ENCODE results near the gene PTGS1.
A peak's percentile ranks its signal among the peaks of the same experiment; 100 is the strongest.

The PTGS1 gene

DNA sequence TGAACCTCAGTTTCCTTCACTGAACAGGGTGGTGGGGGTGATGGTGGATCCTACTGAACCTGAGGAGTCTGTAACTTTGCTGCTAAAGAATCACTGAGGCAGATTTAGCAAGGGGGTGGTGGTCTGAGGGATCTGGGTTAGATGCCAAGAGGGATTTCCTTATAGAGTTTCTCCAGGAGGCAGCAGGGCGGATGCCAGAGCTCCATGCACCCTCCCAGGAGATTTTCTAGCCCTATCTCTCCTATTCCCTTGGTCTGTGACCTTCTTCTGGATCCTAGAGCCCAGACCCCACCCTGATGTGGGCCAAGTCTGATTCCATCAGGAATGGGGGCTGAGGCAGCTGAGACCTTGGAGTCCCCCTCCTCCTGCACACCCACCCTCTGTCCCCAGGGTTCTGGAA is 6.0 kb downstream of the PTGS1 start:
- no peak for DNase-seq

DNA sequence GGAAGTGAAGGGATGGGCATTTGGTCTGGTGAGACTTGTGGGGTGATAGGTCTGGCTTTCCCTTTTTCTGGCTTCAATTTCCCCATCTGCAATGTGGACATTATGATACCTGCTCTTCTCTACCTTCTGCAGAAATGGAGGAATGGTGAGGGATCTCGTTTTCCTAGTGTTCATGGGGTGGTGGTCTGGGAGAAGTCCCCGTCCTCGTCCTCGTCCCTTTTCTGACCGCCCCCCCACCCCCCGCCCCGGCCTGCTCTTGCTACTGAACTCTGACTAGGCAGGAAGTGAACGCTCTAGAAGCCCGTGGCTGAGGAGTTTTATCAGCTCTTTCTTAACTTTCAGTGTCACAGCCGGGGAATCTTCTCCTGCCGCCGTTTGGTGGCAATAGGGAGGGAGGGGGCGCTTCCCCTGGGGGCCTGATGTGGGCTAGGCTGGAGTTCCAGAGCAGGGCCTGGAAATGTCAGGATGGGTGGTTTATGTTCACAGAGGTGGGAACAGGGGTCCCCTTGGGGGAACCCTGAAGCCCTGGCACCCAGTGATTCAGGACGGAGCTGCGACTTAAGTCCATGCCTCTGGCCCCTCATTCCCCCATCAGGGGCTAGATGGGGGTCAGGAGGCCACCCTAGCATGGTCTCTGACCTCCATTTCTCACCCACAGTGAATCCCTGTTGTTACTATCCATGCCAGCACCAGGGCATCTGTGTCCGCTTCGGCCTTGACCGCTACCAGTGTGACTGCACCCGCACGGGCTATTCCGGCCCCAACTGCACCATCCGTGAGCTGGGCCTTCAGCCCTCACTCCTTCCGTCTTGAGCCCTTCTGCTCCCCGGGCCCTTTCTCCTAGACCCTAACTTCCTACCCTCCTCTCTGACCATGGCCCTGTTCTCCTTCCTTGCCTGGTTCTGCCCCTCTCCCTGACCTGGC is 6.7 kb downstream of the PTGS1 start:
- no peak for DNase-seq

DNA sequence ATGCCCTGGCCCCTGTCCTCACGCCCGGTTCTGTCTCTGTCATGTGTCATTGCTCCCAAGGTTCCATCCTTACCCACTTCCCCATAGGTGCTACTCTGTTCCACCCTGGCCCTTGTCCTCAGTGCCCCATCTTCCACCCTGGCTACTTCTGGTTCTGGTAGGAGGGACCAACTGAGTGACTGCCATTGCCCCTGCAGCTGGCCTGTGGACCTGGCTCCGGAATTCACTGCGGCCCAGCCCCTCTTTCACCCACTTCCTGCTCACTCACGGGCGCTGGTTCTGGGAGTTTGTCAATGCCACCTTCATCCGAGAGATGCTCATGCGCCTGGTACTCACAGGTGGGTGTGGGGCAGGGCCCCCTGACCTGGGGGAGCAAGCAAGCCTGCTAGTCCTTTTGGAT is 7.4 kb downstream of the PTGS1 start:
- DNase-seq: no peak

DNA sequence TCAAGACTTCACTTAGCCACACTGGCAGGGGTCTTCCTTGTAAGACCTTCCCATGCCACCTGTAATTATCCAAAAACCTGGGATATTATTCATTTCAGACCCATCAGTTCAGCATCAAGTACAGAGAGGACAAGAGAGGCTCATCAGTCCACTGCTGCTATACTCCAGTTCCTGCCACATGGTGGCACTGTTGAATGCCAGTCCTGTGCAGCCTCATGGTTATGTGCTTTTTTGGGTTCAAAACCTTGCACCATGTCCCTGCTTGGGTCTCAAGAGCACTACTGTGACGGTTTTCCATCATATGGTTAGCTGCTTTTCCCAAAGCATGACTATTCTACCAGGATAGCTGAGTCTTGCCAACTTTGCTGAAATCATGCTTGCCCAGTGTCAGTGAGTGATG is 8.5 kb downstream of the PTGS1 start:
- DNase-seq: no peak

DNA sequence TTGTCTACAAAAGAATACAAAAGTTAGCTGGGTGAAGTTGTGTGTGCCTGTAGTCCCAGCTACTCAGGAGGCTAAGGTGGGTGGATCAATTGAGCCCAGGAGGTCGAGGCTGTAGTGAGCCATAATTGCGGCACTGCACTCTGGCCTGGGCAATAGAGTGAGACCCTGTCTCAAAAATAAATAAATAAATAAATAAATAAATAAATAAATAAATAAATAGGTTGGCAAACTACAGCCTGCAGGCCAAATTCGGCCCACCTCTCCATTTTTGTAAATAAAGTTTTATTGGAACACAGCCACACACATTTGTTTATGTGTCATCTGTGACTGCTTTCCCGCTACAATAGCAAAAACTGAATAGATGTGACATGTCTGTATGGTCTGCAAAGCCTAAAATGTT is 9.5 kb downstream of the PTGS1 start:
- no peak for DNase-seq

DNA sequence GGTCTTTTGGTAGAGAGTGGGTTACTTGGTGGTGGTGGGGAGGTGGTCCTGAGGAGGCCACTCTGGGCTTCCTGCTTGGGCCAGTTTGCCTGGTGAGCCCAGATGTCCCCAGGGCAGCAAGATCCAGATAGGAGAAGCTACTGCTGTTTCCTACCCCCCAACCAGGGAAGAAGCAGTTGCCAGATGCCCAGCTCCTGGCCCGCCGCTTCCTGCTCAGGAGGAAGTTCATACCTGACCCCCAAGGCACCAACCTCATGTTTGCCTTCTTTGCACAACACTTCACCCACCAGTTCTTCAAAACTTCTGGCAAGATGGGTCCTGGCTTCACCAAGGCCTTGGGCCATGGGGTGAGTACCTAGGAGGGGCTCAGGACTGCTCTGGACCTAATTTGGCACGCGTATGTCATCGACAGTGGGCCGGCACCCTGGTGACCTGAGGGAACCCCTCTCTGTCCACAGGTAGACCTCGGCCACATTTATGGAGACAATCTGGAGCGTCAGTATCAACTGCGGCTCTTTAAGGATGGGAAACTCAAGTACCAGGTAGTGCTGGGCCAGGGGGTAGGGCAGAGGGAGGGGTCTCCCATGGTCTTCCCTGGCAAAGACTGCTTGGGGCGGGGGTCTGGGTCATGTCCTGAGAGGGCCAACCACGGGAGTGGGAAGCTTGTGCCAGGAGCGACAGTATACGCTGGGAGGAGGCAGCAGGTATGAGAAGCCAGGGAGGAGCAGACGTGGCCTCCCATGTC is 10.6 kb downstream of the PTGS1 start:
- no peak for DNase-seq

DNA sequence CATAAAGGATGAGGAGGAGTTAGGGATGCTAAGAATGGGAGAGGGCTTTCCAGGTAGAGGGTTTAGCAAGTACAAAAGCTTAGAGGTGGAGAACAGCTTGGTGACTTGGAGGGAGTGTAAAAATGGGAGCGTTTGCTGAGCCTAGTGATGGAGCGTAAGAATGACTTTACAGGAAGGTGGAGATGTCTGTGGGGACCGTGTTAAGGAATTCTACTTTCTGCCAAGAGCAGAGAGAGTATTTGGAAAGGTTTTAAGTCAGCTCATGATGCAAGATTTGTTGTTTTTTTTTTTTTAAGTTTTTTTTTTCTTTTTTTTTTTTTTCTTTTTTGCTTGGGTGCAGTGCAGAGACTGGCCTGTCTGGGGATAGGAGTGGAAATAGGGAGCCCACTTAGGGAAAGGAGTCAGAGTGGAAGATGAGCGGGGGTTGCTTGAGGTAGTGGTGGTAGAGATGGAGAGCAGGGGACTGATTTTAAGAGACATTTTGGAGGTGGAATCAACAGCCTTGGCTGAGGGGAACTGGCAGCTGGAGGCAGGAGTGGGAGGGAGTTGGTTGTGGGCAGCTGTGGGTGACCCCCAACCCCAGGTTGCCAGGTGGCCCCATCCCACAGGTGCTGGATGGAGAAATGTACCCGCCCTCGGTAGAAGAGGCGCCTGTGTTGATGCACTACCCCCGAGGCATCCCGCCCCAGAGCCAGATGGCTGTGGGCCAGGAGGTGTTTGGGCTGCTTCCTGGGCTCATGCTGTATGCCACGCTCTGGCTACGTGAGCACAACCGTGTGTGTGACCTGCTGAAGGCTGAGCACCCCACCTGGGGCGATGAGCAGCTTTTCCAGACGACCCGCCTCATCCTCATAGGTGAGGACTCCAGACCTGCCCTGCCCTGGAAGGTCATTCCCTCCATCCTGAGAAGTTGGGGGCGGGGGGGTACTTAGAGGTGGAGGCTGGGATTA is 12.4 kb downstream of the PTGS1 start:
- DNase-seq: no peak

DNA sequence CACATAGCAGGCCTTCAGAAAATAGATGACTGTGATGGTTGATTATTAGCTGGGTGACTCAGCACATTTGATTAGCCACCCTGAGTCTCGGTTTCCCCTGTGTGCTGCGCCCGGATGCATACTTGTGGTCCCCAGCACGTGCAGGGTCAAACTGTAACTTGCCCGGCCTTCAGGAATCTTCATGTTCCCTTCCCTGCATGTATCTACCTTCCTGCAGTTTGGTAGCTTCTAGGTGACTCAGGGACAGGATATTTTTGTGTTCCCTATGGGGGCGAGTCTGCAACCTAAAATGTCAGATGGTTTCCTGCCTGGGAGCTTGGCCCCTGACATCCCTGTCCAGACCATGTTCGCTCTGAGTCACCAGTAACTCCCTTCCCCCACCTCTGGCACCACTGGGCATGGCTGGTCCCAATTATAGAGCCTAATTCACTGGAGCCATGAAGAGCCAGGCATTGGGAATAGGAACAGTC is 13.2 kb downstream of the PTGS1 start:
- no peak for DNase-seq

DNA sequence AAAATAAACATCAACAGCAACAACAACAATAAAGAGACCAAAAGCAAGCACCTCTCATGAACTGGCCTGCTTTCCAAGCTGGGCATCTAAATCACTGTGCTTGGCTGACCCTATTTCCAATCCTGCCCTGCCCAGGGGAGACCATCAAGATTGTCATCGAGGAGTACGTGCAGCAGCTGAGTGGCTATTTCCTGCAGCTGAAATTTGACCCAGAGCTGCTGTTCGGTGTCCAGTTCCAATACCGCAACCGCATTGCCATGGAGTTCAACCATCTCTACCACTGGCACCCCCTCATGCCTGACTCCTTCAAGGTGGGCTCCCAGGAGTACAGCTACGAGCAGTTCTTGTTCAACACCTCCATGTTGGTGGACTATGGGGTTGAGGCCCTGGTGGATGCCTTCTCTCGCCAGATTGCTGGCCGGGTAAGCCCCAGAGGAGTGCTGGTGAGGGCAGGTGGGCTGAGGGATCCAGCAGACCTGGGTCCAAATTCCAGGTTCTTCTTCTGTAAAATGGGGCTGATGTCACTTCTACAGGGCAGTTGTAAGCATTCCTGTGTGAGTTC is 15.6 kb downstream of the PTGS1 start:
- DNase-seq: no peak

DNA sequence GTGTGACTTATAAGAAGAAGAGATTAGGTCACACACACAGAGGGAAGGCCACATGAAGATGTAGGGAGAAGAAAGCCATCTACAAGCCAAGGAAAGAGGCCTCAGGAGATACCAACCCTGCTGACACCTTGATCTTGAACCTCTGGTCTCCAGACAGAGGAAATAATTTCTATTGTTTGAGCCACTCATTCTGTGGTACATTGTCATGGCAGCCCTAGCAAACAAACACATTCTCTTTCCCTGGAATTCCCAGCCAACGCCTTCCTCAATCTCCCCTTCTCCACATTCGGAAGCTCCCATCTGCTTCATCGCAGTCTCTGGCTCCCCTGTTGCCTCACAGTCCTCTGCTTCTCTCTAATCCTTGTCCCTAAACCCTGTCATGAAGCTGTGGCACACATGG is 16.7 kb downstream of the PTGS1 start:
- no peak for DNase-seq

DNA sequence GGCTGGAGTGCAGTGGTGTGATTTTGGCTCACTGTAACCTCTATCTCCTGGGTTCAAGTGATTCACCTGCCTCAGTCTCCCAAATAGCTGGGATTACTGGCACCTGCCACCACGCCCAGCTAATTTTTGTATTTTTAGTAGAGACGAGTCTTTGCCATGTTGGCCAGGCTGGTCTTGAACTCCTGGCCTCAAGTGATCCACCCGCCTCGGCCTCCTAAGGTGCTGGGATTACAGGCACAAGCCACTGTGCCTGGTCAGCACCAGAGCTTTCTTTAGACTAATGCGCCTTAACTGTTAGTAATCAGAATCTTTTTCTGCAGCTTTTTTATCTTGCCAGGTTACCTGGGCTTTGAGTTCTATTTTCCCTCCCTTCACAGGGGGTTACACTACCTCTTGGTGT is 18.4 kb downstream of the PTGS1 start:
- no peak for DNase-seq

DNA sequence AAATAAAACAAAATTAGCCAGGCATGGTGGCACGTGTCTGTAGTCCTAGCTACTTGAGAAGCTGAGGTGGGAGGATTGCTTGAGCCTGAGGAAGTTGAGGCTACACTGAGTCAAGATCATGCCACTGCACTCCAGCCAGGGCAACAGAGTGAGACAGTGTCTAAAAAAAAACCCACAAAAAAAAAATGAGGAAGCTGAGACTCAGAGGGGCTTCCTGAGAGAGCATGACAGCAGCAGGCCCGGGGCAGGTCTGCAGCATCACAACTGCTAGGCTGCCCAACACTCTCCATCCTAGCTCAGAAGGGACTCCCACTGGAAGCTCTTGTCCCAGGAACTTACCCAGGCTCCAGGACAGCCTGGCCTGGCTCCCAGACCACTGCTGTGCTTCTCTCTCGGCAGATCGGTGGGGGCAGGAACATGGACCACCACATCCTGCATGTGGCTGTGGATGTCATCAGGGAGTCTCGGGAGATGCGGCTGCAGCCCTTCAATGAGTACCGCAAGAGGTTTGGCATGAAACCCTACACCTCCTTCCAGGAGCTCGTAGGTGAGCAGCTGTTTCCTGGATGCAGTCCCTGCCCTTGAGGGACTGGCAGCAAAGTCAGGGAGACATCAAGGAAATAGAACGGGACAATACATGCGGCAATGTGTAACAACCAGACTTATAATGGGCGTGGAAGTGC is 19.1 kb downstream of the PTGS1 start:
- DNase-seq: peak; percentile 58

DNA sequence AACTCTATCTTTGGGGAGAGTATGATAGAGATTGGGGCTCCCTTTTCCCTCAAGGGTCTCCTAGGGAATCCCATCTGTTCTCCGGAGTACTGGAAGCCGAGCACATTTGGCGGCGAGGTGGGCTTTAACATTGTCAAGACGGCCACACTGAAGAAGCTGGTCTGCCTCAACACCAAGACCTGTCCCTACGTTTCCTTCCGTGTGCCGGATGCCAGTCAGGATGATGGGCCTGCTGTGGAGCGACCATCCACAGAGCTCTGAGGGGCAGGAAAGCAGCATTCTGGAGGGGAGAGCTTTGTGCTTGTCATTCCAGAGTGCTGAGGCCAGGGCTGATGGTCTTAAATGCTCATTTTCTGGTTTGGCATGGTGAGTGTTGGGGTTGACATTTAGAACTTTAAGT is 21.5 kb downstream of the PTGS1 start:
- no peak for DNase-seq

DNA sequence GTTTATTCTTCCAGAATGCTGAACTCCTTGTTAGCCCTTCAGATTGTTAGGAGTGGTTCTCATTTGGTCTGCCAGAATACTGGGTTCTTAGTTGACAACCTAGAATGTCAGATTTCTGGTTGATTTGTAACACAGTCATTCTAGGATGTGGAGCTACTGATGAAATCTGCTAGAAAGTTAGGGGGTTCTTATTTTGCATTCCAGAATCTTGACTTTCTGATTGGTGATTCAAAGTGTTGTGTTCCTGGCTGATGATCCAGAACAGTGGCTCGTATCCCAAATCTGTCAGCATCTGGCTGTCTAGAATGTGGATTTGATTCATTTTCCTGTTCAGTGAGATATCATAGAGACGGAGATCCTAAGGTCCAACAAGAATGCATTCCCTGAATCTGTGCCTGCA is 21.9 kb downstream of the PTGS1 start:
- no peak for DNase-seq

DNA sequence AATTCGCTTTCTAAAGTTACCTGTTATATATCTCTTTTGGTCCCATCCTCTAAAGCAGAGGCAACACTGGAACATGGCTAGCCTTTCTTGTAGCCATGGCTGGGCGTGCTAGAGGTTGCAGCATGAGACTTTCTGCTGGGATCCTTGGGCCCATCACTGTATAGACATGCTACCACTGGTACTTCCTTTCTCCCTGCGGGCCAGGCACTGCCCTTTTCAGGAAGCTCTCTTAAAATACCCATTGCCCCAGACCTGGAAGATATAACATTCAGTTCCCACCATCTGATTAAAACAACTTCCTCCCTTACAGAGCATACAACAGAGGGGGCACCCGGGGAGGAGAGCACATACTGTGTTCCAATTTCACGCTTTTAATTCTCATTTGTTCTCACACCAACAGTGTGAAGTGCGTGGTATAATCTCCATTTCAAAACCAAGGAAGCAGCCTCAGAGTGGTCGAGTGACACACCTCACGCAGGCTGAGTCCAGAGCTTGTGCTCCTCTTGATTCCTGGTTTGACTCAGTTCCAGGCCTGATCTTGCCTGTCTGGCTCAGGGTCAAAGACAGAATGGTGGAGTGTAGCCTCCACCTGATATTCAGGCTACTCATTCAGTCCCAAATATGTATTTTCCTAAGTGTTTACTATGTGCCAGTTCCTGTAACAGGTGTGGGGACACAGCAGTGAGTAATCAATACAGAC is 22.6 kb downstream of the PTGS1 start:
- DNase-seq: no peak

DNA sequence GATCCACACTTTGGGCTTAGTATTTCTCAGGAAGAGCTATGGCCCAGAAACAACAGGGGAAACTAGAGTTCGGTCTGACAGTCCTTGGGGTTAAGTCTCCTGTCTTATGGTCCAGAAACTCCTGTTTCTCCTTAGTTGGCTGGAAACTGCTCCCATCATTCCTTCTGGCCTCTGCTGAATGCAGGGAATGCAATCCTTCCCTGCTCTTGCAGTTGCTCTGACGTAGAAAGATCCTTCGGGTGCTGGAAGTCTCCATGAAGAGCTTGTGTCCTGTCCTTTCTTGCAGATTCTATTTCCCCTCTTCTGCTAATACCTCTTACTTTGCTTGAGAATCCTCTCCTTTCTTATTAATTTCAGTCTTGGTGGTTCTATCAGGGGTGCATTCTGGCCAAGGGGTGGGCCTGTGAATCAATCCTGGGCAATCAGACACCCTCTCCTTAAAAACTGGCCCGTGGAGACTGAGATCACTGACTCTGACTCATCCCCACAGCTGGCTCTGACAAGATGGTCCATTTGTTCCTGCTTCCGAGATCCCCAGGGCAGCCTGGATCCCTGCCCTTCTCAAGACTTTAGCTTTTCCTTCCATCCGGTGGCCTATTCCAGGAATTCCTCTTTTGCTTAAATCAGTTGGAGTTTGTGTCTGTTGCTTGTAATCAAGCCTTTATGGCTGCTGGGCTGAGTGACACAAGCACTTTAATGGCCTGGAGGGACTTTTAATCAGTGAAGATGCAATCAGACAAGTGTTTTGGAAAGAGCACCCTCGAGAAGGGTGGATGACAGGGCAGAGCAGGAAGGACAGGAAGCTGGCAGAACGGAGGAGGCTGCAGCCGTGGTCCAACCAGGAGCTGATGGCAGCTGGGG is 23.7 kb downstream of the PTGS1 start:
- DNase-seq: no peak

DNA sequence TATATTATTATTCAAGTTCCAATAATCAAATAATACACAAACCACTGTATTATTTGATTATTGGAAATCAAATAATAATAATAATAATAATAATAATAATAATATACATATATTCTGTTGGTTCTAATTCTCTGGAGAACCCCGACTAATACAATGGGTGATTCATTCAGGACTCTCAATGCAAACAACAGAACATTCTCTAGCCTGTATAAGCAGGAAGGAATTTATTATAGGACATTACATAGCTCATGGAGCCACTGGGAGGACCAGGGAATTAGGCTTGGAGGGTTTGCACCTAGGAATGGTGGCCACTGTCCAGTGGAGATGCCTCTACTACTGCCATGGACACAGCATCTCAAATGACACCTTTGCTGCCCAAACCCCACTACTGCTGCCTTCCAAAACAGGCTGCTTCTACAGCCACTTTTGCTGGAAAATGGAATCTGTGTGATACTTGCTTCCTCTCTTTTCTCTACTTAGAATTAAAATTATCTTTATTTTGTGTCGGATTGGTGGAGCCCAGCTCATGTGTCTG is 25.9 kb downstream of the PTGS1 start:
- no peak for DNase-seq

DNA sequence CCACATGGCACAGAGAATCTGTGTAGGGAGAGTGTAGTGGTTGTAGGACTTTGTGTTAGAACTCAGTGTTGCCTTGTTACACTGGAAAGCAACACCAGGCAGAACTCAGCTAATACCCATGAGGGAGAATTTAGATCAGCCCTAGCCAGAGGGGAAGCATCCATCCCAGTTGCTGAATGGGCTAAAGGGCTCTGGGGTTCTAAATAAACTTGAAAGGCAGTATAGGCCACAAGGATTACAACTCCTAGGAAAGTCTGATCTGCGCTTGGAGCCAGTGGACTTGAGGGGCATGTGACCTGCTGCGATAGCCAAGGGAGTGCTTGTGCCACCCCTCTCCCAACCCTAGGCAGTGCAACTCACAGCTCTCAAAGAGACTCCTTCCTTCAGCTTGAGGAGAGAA is 26.9 kb downstream of the PTGS1 start:
- no peak for DNase-seq

DNA sequence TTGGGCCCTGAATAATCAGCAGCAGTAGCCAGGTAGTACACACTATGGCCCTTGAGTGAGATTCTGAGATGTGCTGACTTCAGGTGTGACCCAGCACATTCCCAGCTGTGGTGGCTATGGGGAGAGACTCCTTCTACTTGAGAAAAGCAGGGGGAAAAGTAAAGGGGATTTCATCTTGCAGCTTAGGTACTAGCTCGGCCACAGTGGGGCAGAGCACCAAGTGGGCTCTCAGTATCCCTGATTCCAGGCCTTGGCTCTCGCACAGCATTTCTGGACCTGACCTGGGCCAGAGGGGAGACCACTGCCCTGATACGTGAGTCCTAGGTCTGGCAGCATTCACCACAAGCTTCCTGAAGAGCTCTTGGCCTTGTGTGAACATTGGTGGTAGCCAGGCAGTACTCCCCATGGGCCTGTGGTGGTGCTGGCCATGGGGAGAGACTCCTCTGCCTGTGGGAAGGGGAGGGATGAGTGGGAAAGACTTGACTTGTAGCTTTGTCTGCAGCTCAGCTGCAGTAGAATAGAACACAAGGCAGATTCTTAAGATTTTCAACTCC is 27.6 kb downstream of the PTGS1 start:
- DNase-seq: no peak

DNA sequence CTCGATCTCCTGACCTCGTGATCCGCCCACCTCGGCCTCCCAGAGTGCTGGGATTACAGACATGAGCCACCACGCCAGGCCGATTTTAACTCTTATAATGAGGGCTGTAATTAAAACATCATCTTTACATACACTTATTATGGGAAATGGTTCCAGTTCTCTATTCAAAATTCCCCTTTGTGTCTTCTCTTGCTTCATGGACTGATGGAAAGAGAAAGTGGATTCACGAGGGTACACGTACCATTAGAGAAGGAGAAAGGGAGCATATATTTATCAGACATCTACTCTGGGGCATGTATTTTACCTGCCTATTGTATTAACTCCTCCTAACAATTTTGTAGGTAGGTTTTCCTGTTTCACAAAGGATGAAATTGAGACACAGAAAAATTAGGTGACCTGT is 31.1 kb downstream of the PTGS1 start:
- DNase-seq: no peak
